GM12875 (cell line): ENCODE data around the gene POU5F2.

ENCODE experiments used
- H3K4me3 ChIP-seq: one replicate; pipeline ENCODE4 v1.5.1; 2011; ENCODE audit warnings: low read depth, low read length, control low read depth
- TF ChIP-seq, protein P1 (sequence below): IDR thresholded peaks from 2 replicates; pipeline ENCODE4 v1.5.1; 2011; ENCODE audit warnings: low read depth, mild to moderate bottlenecking, control low read depth, inconsistent platforms, low read length, moderate library complexity, borderline replicate concordance; ENCODE audit not compliant: insufficient read depth

Gene POU5F2

DNA sequence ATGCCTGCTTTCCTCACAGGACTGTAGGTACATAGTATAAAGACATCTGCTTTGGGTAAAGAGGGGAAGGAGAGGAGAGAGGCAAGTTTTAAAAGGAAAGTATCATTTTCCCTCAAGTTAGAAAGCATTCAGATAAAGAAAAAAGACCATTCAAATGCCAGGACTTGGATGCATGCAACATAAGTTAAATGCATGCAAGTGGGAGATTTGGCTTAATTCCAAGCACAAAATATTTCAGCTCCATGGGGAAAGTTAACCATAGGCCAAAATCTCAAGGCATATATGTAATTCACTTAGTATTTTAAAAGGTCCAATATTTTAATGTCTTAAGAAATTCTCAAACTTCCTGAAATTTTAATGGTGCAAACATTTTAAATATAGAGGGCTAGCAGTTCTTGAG is 36.4 kb downstream of the POU5F2 start:
- TF ChIP-seq, protein P1, sequence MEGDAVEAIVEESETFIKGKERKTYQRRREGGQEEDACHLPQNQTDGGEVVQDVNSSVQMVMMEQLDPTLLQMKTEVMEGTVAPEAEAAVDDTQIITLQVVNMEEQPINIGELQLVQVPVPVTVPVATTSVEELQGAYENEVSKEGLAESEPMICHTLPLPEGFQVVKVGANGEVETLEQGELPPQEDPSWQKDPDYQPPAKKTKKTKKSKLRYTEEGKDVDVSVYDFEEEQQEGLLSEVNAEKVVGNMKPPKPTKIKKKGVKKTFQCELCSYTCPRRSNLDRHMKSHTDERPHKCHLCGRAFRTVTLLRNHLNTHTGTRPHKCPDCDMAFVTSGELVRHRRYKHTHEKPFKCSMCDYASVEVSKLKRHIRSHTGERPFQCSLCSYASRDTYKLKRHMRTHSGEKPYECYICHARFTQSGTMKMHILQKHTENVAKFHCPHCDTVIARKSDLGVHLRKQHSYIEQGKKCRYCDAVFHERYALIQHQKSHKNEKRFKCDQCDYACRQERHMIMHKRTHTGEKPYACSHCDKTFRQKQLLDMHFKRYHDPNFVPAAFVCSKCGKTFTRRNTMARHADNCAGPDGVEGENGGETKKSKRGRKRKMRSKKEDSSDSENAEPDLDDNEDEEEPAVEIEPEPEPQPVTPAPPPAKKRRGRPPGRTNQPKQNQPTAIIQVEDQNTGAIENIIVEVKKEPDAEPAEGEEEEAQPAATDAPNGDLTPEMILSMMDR = no peak
- no peak overlapping the region for H3K4me3 ChIP-seq

DNA sequence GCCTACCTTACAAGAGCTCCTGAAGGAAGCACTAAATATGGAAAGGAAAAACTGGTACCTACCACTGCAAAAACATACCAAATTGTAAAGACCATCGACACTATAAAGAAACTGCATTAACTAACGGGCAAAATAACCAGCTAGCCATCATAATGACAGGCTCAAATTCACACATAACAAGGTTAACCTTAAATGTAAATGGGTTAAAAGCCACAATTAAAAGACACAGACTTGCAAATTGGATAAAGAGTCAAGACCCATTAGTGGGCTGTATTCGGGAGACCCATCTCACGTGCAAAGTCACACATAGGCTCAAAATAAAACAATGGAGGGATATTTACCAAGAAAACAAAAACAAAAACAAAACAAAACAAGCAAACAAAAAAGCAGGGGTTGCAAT is 49.4 kb downstream of the POU5F2 start:
- TF ChIP-seq, protein P1 = no peak

More for the DNA sequence above, 49.4 kb downstream of the POU5F2 start:
- H3K4me3 ChIP-seq = no peak overlapping the region
